BJ (cell line): ENCODE measurements around the gene CRISPLD2. TPM values are rescaled to one million over a fixed set of nuclear protein-coding genes. Genes with fewer than 3 reads are reported as not detected.
"Not testable (repeated sequence)": the region's sequence is repeated elsewhere in the genome, so short reads cannot be mapped to it uniquely, and the experiment has no call there.

ENCODE experiments used
- CTCF ChIA-PET: fragments of 350-600 bp; formaldehyde crosslinking; extraction: SDS; loops from one replicate; lab custom pipeline; 2021; ENCODE audit warnings: antibody characterized with exemption, inconsistent platforms; lab: Yijun Ruan, JAX
- POLR2A ChIA-PET: fragments of 300-600 bp; sonication (Branson Sonifier 250); formaldehyde crosslinking; extraction: SDS; loops from one replicate; lab custom pipeline; 2021; ENCODE audit warnings: antibody characterized with exemption; lab: Charles Lee
- DNase-seq: peaks from one replicate; pipeline ENCODE4 v3.0.0-alpha.2; 2011; ENCODE audit warnings: low read depth
- H3K27me3 ChIP-seq: 2 replicates; pipeline ENCODE4 v1.6.0; 2011; ENCODE audit warnings: low read length; ENCODE audit not compliant: control insufficient read depth, insufficient read depth
- H3K36me3 ChIP-seq: 2 replicates; pipeline ENCODE4 v1.5.1; 2011; ENCODE audit warnings: low read length; ENCODE audit not compliant: control insufficient read depth, insufficient read depth
- H3K4me3 ChIP-seq: 2 replicates; pipeline ENCODE4 v1.5.1; 2011; ENCODE audit warnings: low read depth, mild to moderate bottlenecking, control low read depth, low read length
- CTCF ChIP-seq: IDR thresholded peaks from 2 replicates; pipeline ENCODE4 v1.5.1; 2011; ENCODE audit warnings: low read depth, mild to moderate bottlenecking, control low read depth, inconsistent platforms, low read length, moderate library complexity; ENCODE audit not compliant: insufficient read depth
- polyA plus RNA-seq: library from polyadenylated mRNA; depleted of rRNA; stranded (reverse); fragments of >200 nt; gene quantifications from 2 replicates; pipeline ENCODE4 v1.2.3, GENCODE V29; 2011

CRISPLD2 gene
- polyA plus RNA-seq, 1 experiment: 183 TPM

GRCh38 chr16:84868829-84869472 lies 49.2 kb downstream of the CRISPLD2 start:
- CTCF ChIA-PET: no interaction called here
- no peak for DNase-seq
- POLR2A ChIA-PET: no interaction called here
- Histone ChIP-seq H3K27me3 (no peaks in the 10 kb centered on the region), H3K4me3 (no peak overlapping the region), H3K36me3 (peaks cover 29% of the 10 kb centered on the region)
- no peak for TF ChIP-seq CTCF

GRCh38 chr16:84869473-84869845 lies 49.7 kb downstream of the CRISPLD2 start:
- peaks cover 31% of the 10 kb centered on the region for H3K36me3 ChIP-seq
- TF ChIP-seq CTCF: no peak
- no peaks in the 10 kb centered on the region for H3K27me3 ChIP-seq
- ChIA-PET CTCF (no interaction called here), POLR2A (no interaction called here)
- H3K4me3 ChIP-seq: no peak overlapping the region
- no peak for DNase-seq

GRCh38 chr16:84872971-84873370 lies 53.2 kb downstream of the CRISPLD2 start:
- H3K36me3 ChIP-seq: peaks cover 31% of the 10 kb centered on the region
- DNase-seq, CTCF ChIA-PET, H3K4me3 ChIP-seq, H3K27me3 ChIP-seq, POLR2A ChIA-PET: not testable (repeated sequence)

- Histone ChIP-seq H3K27me3 (no peaks in the 10 kb centered on the region), H3K36me3 (peaks cover 21% of the 10 kb centered on the region), H3K4me3 (no peak overlapping the region)
- ChIA-PET POLR2A (no interaction called here), CTCF (interaction anchor here (1.2 to 2.6 kb wide), 4 partner anchors 8 to 119 kb away, joined by 3 to 12 read pairs (median 3); partner anchors contain the start of gene CRISPLD2)
- no peak for DNase-seq
- TF ChIP-seq CTCF: no peak
Measured at GRCh38 chr16:84874004-84874435, 54.2 kb downstream of the CRISPLD2 start.

- Histone ChIP-seq H3K27me3 (no peaks in the 10 kb centered on the region), H3K4me3 (no peak overlapping the region), H3K36me3 (peaks cover 18% of the 10 kb centered on the region)
- POLR2A ChIA-PET: no interaction called here
- DNase-seq: no peak
- no peak for TF ChIP-seq CTCF
- CTCF ChIA-PET: interaction anchor here (0.6 to 2.6 kb wide), 5 partner anchors 7 to 120 kb away, joined by 3 to 12 read pairs (median 3); partner anchors contain the start of gene CRISPLD2
Measured at GRCh38 chr16:84874553-84874952, 54.8 kb downstream of the CRISPLD2 start.

GRCh38 chr16:84874983-84875382 lies 55.2 kb downstream of the CRISPLD2 start:
- H3K36me3 ChIP-seq: peaks cover 16% of the 10 kb centered on the region
- CTCF ChIA-PET: interaction anchor here (0.6 to 2.6 kb wide), 4 partner anchors 10 to 120 kb away, joined by 3 to 12 read pairs (median 3); partner anchors contain the start of gene CRISPLD2
- TF ChIP-seq CTCF: no peak
- H3K4me3 ChIP-seq: no peak overlapping the region
- no peak for DNase-seq
- POLR2A ChIA-PET: no interaction called here
- no peaks in the 10 kb centered on the region for H3K27me3 ChIP-seq
